Fibroblast of the aortic adventitia (primary cell): Measurements from ENCODE around the gene SLC26A4. TPM values are rescaled to one million over a fixed set of nuclear protein-coding genes. Genes with fewer than 3 reads are reported as not detected.

Experiments used
- DNase-seq: peaks from one replicate; pipeline ENCODE4 v3.0.0-alpha.2; 2010; ENCODE audit warnings: low read depth
- H3K4me3 ChIP-seq: 2 replicates; pipeline ENCODE4 v1.5.1; 2011; ENCODE audit warnings: low read depth, mild to moderate bottlenecking, control low read depth, low read length, moderate library complexity
- CTCF ChIP-seq: IDR thresholded peaks from 2 replicates; pipeline ENCODE4 v1.5.1; 2011; ENCODE audit warnings: mild to moderate bottlenecking, low read length, control low read depth, inconsistent platforms; ENCODE audit not compliant: insufficient read depth
- total RNA-seq: library from RNA; depleted of rRNA; stranded (reverse); fragments of >200 nt; gene quantifications from 2 replicates; pipeline ENCODE4 v1.2.3, GENCODE V29; 2012; ENCODE audit warnings: low replicate concordance

The SLC26A4 gene
- total RNA-seq, 1 donor = 1.8 TPM

- TF ChIP-seq CTCF = no peak
- DNase-seq = no peak
- no peak overlapping the region for H3K4me3 ChIP-seq
These were observed 22.3 kb downstream of the SLC26A4 start for GRCh38 chr7:107682886-107683285.

GRCh38 chr7:107684287-107684686 is 23.7 kb downstream of the SLC26A4 start:
- DNase-seq = no peak

GRCh38 chr7:107684947-107685463 is 24.4 kb downstream of the SLC26A4 start:
- DNase-seq = no peak
- no peak for TF ChIP-seq CTCF
- no peak overlapping the region for H3K4me3 ChIP-seq

More at GRCh38 chr7:107684287-107684686, 23.7 kb downstream of the SLC26A4 start:
- no peak for TF ChIP-seq CTCF
- no peak overlapping the region for H3K4me3 ChIP-seq

GRCh38 chr7:107686816-107687387 is 26.3 kb downstream of the SLC26A4 start:
- no peak for TF ChIP-seq CTCF
- DNase-seq = no peak
- no peak overlapping the region for H3K4me3 ChIP-seq

GRCh38 chr7:107687656-107688055 is 27.0 kb downstream of the SLC26A4 start:
- no peak for TF ChIP-seq CTCF
- H3K4me3 ChIP-seq = no peak overlapping the region
- no peak for DNase-seq

- no peak overlapping the region for H3K4me3 ChIP-seq
- TF ChIP-seq CTCF = no peak
- no peak for DNase-seq
These were observed 28.9 kb downstream of the SLC26A4 start for GRCh38 chr7:107689553-107689952.

- no peak overlapping the region for H3K4me3 ChIP-seq
- no peak for TF ChIP-seq CTCF
- no peak for DNase-seq
These were observed 29.5 kb downstream of the SLC26A4 start for GRCh38 chr7:107690084-107690483.
